ENCODE results near the gene MICAL3.

DNA sequence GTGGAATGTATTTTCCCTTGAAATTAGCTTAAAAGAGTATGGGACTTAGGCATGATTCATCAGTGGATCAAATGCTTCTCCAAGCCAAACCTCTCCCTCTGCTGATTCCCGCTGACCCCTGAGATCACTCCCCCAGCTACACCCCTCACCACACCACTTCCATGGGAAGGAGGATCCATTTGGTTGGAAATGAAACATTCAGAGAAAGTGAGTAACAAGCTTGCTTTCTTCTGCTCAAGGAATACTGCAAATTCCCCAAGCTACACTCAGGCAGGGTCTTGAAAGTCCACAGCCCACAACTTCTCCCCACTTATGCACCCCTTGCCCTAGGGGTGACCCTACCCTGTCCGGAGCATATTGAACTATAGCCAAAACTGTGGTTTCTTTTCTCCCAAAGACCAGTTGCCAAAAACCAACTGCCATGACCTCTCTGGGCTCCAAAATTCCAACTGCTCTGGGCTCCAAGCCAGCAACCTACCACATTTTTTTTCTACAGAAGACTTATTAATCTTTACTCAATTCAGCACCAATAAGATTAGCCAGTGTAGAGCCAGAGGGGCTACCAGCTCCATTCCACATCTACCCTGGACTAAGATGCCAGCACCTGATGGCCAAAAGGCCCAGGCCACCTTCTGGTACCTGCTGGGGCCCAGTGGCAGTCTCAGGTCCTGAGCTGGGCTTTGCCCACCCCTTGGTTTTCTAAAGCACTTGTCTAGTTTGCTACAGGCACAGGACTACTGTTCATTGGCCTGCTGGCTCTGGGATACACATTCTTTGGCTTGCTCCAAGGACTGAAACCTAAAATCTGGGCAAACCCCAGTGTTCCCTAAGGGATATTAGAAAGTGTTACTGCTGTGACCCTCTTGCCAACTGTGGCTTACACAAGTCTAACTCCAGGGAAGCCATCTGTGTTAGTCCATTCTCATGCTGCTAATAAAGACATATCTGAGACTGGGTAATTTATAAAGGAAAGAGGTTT lies 101.1 kb downstream of the MICAL3 start:
- TF ChIP-seq POLR2A (IDR thresholded peaks at IDR 0.05) (no peak), POLR2AphosphoS5 (IDR thresholded peaks at IDR 0.05) (no peak), EP300 (IDR thresholded peaks at IDR 0.05) (no peak)
- TF ChIP-seq, protein P1, sequence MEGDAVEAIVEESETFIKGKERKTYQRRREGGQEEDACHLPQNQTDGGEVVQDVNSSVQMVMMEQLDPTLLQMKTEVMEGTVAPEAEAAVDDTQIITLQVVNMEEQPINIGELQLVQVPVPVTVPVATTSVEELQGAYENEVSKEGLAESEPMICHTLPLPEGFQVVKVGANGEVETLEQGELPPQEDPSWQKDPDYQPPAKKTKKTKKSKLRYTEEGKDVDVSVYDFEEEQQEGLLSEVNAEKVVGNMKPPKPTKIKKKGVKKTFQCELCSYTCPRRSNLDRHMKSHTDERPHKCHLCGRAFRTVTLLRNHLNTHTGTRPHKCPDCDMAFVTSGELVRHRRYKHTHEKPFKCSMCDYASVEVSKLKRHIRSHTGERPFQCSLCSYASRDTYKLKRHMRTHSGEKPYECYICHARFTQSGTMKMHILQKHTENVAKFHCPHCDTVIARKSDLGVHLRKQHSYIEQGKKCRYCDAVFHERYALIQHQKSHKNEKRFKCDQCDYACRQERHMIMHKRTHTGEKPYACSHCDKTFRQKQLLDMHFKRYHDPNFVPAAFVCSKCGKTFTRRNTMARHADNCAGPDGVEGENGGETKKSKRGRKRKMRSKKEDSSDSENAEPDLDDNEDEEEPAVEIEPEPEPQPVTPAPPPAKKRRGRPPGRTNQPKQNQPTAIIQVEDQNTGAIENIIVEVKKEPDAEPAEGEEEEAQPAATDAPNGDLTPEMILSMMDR (IDR thresholded peaks at IDR 0.05): no peak

Measured in suprapubic skin (tissue), 4 donors.